HepG2 (cell line): ENCODE measurements around the gene CASKIN2.

Experiments
- ATF3 ChIP-seq: sonication (generic); formaldehyde crosslinking; IDR thresholded peaks from 2 replicates; pipeline ENCODE4 v1.4.0; 2020; ENCODE audit warnings: missing genetic modification reagents
- CTCF ChIP-seq: sonication (generic); formaldehyde crosslinking; IDR thresholded peaks from 2 replicates; pipeline ENCODE4 v1.5.0; 2020; ENCODE audit warnings: mild to moderate bottlenecking, missing genetic modification reagents, moderate library complexity
- DBP ChIP-seq: sonication (generic); formaldehyde crosslinking; IDR thresholded peaks from 2 replicates; pipeline ENCODE4 v1.4.0; 2020; ENCODE audit warnings: missing genetic modification reagents; ENCODE audit errors: not compliant biosample characterization
- FOXJ3 ChIP-seq: sonication (generic); formaldehyde crosslinking; IDR thresholded peaks from 2 replicates; pipeline ENCODE4 v1.4.0; 2020; ENCODE audit warnings: missing genetic modification reagents, mild to moderate bottlenecking, borderline replicate concordance
- LBX2 ChIP-seq: sonication (generic); formaldehyde crosslinking; IDR thresholded peaks from 2 replicates; pipeline ENCODE4 v1.5.0; 2020; ENCODE audit warnings: missing genetic modification reagents, mild to moderate bottlenecking, borderline replicate concordance
- MAFF ChIP-seq: IDR thresholded peaks from 2 replicates; pipeline ENCODE4 v1.6.1; 2011; ENCODE audit warnings: low read depth, low read length, improper control_type of control experiment
- POLR2AphosphoS5 ChIP-seq: IDR thresholded peaks from 2 replicates; pipeline ENCODE4 v1.6.1; 2012; ENCODE audit warnings: low read depth, low read length
- USF2 ChIP-seq, 2 experiments: sonication (generic) in 1 of 2; formaldehyde crosslinking in 1 of 2; IDR thresholded peaks; 2 replicates each; pipeline versions ENCODE4 v1.5.1 to v1.6.1; 2011 to 2020; ENCODE audit warnings: borderline replicate concordance in 1 of 2, low read depth in 1 of 2, low read length in 1 of 2, mild to moderate bottlenecking in 1 of 2, missing genetic modification reagents in 1 of 2, moderate library complexity in 1 of 2
- WIZ ChIP-seq: sonication (generic); formaldehyde crosslinking; IDR thresholded peaks from 2 replicates; pipeline ENCODE4 v1.5.1; 2020; ENCODE audit warnings: mild to moderate bottlenecking, missing genetic modification reagents
- XRCC5 ChIP-seq: fragments of 200-400 bp; formaldehyde crosslinking; optimal IDR thresholded peaks from 2 replicates; pipeline ENCODE3; 2017; ENCODE audit warnings: mild to moderate bottlenecking, low read length
- YY1 ChIP-seq: IDR thresholded peaks from 2 replicates; pipeline ENCODE4 v1.6.1; 2011; ENCODE audit warnings: low read length, low read depth, moderate library complexity, mild to moderate bottlenecking; ENCODE audit not compliant: insufficient read depth, insufficient replicate concordance
- ZFP41 ChIP-seq: sonication (generic); formaldehyde crosslinking; IDR thresholded peaks from 2 replicates; pipeline ENCODE4 v1.4.0; 2020; ENCODE audit warnings: mild to moderate bottlenecking, missing genetic modification reagents, borderline replicate concordance
- ZHX1 ChIP-seq: sonication (generic); formaldehyde crosslinking; IDR thresholded peaks from 2 replicates; pipeline ENCODE4 v1.8.1; 2022; ENCODE audit warnings: low read depth, mild to moderate bottlenecking, missing genetic modification reagents

- no peak for TF ChIP-seq FOXJ3 (CRISPR knock-in tag)
- TF ChIP-seq POLR2AphosphoS5 = no peak
- no peak for TF ChIP-seq LBX2
- TF ChIP-seq WIZ (CRISPR knock-in tag) = no peak
- no peak for TF ChIP-seq YY1
- no peak for TF ChIP-seq MAFF
- peak; percentile 3; the same call in 1 of the 2 replicates for TF ChIP-seq CTCF
- peak; percentile 25 for TF ChIP-seq XRCC5
- TF ChIP-seq ZHX1 (CRISPR knock-in tag) = no peak
- TF ChIP-seq ATF3 (CRISPR knock-in tag) = no peak
- TF ChIP-seq USF2 (IDR thresholded peaks at IDR 0.05; ENCODE audit: low read depth, low read length) = no peak
- no peak for TF ChIP-seq USF2 (CRISPR knock-in tag; IDR thresholded peaks at IDR 0.05; ENCODE audit: borderline replicate concordance)
- TF ChIP-seq ZFP41 (CRISPR knock-in tag) = no peak
- no peak for TF ChIP-seq DBP (CRISPR knock-in tag)
These were observed 7.3 kb downstream of the CASKIN2 start for GRCh38 chr17:75507733-75508719.
